Upper lobe of left lung (tissue), 6 donors: ENCODE data around the gene GNS. TPM values are rescaled to one million over a fixed set of nuclear protein-coding genes. Genes with fewer than 3 reads are reported as not detected.

Experiments used
- ATAC-seq, 2 donors: fragments of 200-7000 bp; cut with Tn5 transposase; one replicate each; pipeline ENCODE4 v1.9.1; 2022; ENCODE audit warnings: mild to moderate bottlenecking in 2 of 2, moderate library complexity in 2 of 2; ENCODE audit not compliant: low FRiP score in 2 of 2
- DNase-seq, 2 donors: peaks; one replicate each; pipeline ENCODE4 v3.0.0-alpha.2; 2019 to 2020
- H3K27ac ChIP-seq, 4 donors: fragments of 200-600 bp; sonication (generic); one replicate each; pipeline ENCODE4 v1.5.1; 2016 to 2019
- H3K27me3 ChIP-seq, 4 donors: fragments of 200-600 bp; sonication (generic); one replicate each; pipeline ENCODE4 v1.5.1; 2017 to 2019
- H3K36me3 ChIP-seq, 4 donors: fragments of 200-600 bp; sonication (generic); one replicate each; pipeline ENCODE4 v1.5.1; 2016 to 2019
- H3K4me1 ChIP-seq, 4 donors: fragments of 200-600 bp; sonication (generic); one replicate each; pipeline ENCODE4 v1.5.1; 2018 to 2019
- H3K4me3 ChIP-seq, 4 donors: fragments of 200-600 bp; sonication (generic); one replicate each; pipeline ENCODE4 v1.5.1; 2017 to 2019; ENCODE audit warnings: mild to moderate bottlenecking in 2 of 4, moderate library complexity in 1 of 4
- H3K9me3 ChIP-seq, 4 donors: fragments of 200-600 bp; sonication (generic); one replicate each; pipeline ENCODE4 v1.5.1; 2018 to 2019
- CTCF ChIP-seq, 6 experiments: fragments of 450-650 bp in 4 of 6; fragments of 200-600 bp in 2 of 6; sonication (generic) in 2 of 6; IDR thresholded peaks; one replicate each; pipeline ENCODE4 v1.5.1; 2016 to 2019; ENCODE audit warnings: antibody characterized with exemption in 6 of 6
- EP300 ChIP-seq, 4 donors: sonication (generic); formaldehyde crosslinking; IDR thresholded peaks; one replicate each; pipeline ENCODE4 v1.5.1; 2017; ENCODE audit warnings: antibody characterized with exemption in 4 of 4, control low read depth in 2 of 4
- POLR2A ChIP-seq, 4 donors: fragments of 450-650 bp; IDR thresholded peaks; one replicate each; pipeline ENCODE4 v1.5.1; 2016 to 2017; ENCODE audit warnings: antibody characterized with exemption in 4 of 4, mild to moderate bottlenecking in 2 of 4
- POLR2AphosphoS5 ChIP-seq, 2 donors: sonication (generic); formaldehyde crosslinking; IDR thresholded peaks; one replicate each; pipeline ENCODE4 v1.5.1; 2017; ENCODE audit warnings: antibody characterized with exemption in 2 of 2
- WGBS, 2 donors: methylation state at CpG; one replicate each; pipeline ENCODE4 v1.1.5; 2017 to 2018; 5-methylcytosine and 5-hydroxymethylcytosine counted together
- total RNA-seq, 6 donors: library from RNA; depleted of rRNA in 4 of 6; stranded (reverse); fragments of >200 nt in 4 of 6; gene quantifications; one replicate each; pipeline versions ENCODE4 v1.1.0 to v1.2.1, GENCODE V29; 2016 to 2021
- donor health status: DM: no; HTN: no; CAD: no; lungs with moderate emphysema.
- donor health status: DM: no; HTN: yes; CAD: no; lungs with severe emphysema.

Gene GNS
- total RNA-seq, 6 donors from 2014 or later: 43.0 to 201 (median 135) TPM

- H3K4me3 ChIP-seq: no peak overlapping the region
- H3K27ac ChIP-seq: no peak overlapping the region
- no peaks in the 10 kb centered on the region for H3K27me3 ChIP-seq
- H3K9me3 ChIP-seq: no peaks in the 10 kb centered on the region
- ATAC-seq (no peak), DNase-seq (no peak)
- H3K4me1 ChIP-seq: no peaks in the 10 kb centered on the region
- H3K36me3 ChIP-seq: peaks cover 0 to 5% (median 0%) of the 10 kb centered on the region in 4 donors
- WGBS, 2 donors: 67 to 68% methylated on average over 1 of the region's 1 CpG
- no peak for TF ChIP-seq POLR2A (IDR thresholded peaks at IDR 0.05)
- TF ChIP-seq POLR2AphosphoS5 (IDR thresholded peaks at IDR 0.05): no peak
- TF ChIP-seq EP300 (IDR thresholded peaks at IDR 0.05): no peak
- no peak for TF ChIP-seq CTCF (IDR thresholded peaks at IDR 0.05)
These were observed 31.0 kb upstream of the GNS start for GRCh38 chr12:64790166-64790565.

GRCh38 chr12:64785838-64786237 lies 26.6 kb upstream of the GNS start:
- H3K9me3 ChIP-seq: no peaks in the 10 kb centered on the region
- H3K4me3 ChIP-seq: no peak overlapping the region
- 95 to 96% methylated on average over 6 of the region's 6 CpGs for WGBS, 2 donors
- DNase-seq (no peak), ATAC-seq (no peak)
- no peak overlapping the region for H3K27ac ChIP-seq
- peaks cover 0 to 5% (median 0%) of the 10 kb centered on the region in 4 donors for H3K36me3 ChIP-seq
- H3K4me1 ChIP-seq: peaks cover 0 to 19% (median 13%) of the 10 kb centered on the region in 4 donors
- TF ChIP-seq CTCF (IDR thresholded peaks at IDR 0.05) (no peak), POLR2AphosphoS5 (IDR thresholded peaks at IDR 0.05) (no peak), EP300 (IDR thresholded peaks at IDR 0.05) (no peak), POLR2A (IDR thresholded peaks at IDR 0.05) (no peak)
- no peaks in the 10 kb centered on the region for H3K27me3 ChIP-seq

GRCh38 chr12:64782191-64782876 lies 23.1 kb upstream of the GNS start:
- WGBS, 2 donors: 26 to 38% methylated on average over 6 of the region's 6 CpGs
- TF ChIP-seq EP300 (IDR thresholded peaks at IDR 0.05) (no peak), POLR2A (IDR thresholded peaks at IDR 0.05) (no peak), CTCF (IDR thresholded peaks at IDR 0.05) (no peak), POLR2AphosphoS5 (IDR thresholded peaks at IDR 0.05) (no peak)
- ATAC-seq (peak in 1 of 2 donors; percentile 59), DNase-seq (no peak)
- H3K4me3 ChIP-seq: peak overlapping the region in 3 of 4 donors; percentile 54 to 80 (median 73)
- H3K36me3 ChIP-seq: peaks cover 0 to 5% (median 0%) of the 10 kb centered on the region in 4 donors
- H3K4me1 ChIP-seq: peaks cover 0 to 23% (median 18%) of the 10 kb centered on the region in 4 donors
- H3K27ac ChIP-seq: peak overlapping the region in 3 of 4 donors; percentile 28 to 83 (median 78)
- no peaks in the 10 kb centered on the region for H3K27me3 ChIP-seq
- H3K9me3 ChIP-seq: no peaks in the 10 kb centered on the region

- peak in 1 of 2 donors; percentile 32 for DNase-seq
- ATAC-seq: peak; percentile 16 to 75
- H3K27me3 ChIP-seq: no peaks in the 10 kb centered on the region
These were observed 22.3 kb upstream of the GNS start for GRCh38 chr12:64781280-64782190.

More at GRCh38 chr12:64781280-64782190, 22.3 kb upstream of the GNS start:
- Histone ChIP-seq H3K4me3 (peak overlapping the region; percentile 40 to 80 (median 64)), H3K36me3 (peaks cover 0 to 3% (median 0%) of the 10 kb centered on the region in 4 donors), H3K4me1 (peaks cover 0 to 23% (median 18%) of the 10 kb centered on the region in 4 donors), H3K9me3 (peaks cover 0 to 1% (median under 1%) of the 10 kb centered on the region in 4 donors), H3K27ac (peak overlapping the region; percentile 78 to 83 (median 78))
- no peak for TF ChIP-seq POLR2AphosphoS5 (IDR thresholded peaks at IDR 0.05)
- 5 to 6% methylated on average over 20 to 38 of the region's 39 CpGs for WGBS, 2 donors
